T follicular helper cell (primary cell): Measurements from ENCODE around the gene USP48.

Experiments used
- DNase-seq: peaks from one replicate; pipeline ENCODE4 v3.0.0-alpha.2; 2020; ENCODE audit warnings: low read depth

Gene USP48

DNA sequence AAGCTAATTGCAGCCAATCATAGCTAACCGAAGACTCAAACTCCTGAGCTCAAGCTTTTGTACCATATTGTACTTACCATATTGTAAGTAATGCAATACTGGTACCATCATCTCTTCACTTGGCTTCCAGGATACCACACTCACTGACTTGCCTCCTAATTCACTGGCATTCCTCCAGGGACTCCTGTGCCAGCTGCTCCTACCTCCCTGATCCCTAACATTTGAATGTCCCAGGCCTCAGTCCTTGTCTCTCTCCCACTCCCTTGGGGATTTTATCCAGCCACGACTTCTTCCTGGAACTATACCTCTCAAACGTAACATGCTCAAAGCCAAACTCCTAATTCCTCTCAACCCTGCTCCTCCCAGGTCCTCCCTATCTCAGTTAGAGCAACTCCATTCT is 33.8 kb downstream of the USP48 start:
- no peak for DNase-seq

- DNase-seq, result no peak
Measured at GRCh38 chr1:21743476-21743875, 39.5 kb downstream of the USP48 start.

DNA sequence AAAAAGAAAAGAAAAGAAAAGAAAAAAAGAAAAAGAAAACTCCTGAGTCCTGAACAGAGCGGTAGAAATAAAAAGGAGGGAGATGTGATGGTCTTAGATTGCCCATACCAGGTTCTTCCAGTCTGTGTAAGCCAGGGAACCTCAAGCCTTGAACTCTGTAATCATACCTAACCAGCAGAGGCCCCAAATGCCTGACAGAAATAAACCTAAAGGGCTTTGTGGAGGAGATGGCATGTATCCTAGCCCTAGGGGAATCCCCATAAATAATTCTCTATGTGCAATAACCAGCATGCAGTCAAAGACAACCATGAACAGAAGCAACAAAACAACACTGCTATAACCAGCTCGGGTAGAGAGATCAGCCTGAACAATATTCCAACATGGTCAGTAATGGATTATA is 40.4 kb downstream of the USP48 start:
- no peak for DNase-seq

DNA sequence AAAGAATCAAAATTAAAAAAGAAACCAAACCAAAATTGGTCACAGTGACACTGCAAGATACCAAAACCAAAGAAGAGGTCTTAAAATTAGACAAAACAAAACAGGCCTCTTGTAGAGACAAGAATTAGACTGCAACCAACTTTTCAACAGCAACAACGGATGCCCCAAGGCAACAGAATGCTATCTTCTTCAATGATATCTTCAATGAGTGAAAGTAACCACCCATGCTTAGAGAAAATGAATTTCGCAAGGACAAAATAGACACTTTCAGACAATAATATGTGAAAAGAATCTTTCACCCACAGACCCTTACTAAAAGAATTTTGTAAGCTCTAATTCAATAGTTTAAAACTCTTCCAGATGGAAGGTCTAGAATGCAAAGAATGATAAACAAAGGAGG is 41.7 kb downstream of the USP48 start:
- DNase-seq, result no peak

- DNase-seq, result no peak
Measured at GRCh38 chr1:21736876-21737275, 46.1 kb downstream of the USP48 start.

GRCh38 chr1:21736011-21736410 is 46.9 kb downstream of the USP48 start:
- DNase-seq, result no peak

- no peak for DNase-seq
Measured at GRCh38 chr1:21734526-21734925, 48.4 kb downstream of the USP48 start.

GRCh38 chr1:21732664-21733063 is 50.3 kb downstream of the USP48 start:
- DNase-seq, result no peak

DNA sequence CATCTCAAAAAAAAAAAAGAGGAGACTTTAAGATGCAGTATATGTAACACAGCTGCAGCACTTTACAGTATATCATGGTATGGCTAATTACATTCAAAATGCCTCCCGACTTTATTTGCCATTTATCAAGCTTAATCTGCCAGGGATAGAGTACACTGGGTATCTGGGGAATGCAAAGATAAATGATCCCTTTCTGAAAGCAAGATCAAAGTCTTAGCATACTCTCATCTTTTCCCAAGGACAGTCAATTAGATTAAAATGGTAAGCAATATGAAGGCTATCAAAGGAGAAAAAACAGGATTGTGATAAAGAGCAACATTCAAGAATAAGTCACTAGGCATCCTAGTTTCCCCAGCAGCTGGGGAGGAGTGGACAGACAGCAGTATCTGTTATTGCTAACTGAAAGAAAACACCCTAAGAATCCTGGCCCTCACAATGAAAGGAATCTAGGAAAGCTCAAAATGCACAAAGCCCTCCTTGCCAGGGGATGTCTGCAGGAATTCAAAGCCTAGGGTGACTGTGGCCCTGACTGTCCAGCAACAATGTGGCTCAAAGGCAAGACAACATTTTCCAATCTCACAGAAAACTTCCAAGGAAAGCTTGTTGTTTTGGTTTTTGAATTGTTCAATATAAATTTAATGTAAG is 57.1 kb downstream of the USP48 start:
- DNase-seq, result no peak

GRCh38 chr1:21724570-21724969 is 58.4 kb downstream of the USP48 start:
- no peak for DNase-seq

GRCh38 chr1:21724098-21724497 is 58.9 kb downstream of the USP48 start:
- DNase-seq, result no peak

GRCh38 chr1:21721295-21721985 is 61.5 kb downstream of the USP48 start:
- DNase-seq, result no peak

DNA sequence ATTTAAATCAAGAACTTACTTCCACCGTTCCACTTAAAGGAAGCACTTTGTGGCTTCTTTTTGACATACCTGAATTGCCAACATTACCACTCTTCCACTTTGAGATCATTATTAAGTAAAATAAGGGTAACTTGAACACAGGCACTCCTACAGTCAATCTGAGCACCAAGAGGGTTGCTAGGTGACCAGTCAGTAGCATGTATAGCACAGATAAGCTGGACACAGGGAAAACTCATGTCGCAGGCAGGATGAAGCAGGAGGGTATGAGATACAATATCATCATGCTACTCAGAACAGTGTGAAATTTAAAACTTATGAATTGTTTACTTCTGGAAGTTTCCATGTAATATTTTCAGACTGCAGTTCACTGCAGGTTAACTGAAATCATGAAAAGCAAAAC is 66.8 kb downstream of the USP48 start:
- DNase-seq, result no peak

GRCh38 chr1:21707891-21708290 is 75.1 kb downstream of the USP48 start:
- DNase-seq, result no peak

GRCh38 chr1:21707086-21707840 is 75.7 kb downstream of the USP48 start:
- DNase-seq, result no peak

GRCh38 chr1:21706151-21706835 is 76.7 kb downstream of the USP48 start:
- no peak for DNase-seq

DNA sequence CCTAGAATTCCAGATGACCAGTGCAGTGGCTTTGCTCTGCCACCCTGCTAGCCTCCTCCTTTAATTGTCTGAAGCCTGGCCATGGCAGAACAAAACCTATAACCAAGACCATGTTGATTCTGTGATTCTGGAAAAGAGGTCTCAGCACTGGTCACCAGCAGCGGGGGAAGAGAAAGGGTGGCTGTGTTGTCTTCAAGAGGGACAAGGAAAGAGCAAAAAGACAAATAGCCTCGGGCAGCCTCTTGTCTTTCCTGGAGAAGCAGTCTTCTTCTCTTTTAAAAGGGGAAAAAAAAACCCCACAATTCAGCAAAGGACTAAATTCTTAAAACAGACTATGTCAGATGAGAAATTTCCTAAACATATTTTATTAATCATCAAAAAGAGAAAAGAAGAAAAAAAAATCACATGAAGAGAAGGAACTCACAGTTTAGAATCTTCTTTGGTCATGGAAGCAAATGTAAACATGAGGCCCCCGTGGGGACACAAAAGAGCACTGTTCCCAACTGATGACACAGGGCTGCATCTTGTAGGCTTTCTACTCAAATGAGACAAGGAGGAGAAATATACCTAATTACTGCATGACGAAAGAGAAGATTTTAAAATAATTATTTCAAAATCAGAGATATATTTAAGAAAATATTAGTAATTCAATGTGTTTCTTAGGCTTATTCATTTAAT is 77.5 kb downstream of the USP48 start:
- no peak for DNase-seq

DNA sequence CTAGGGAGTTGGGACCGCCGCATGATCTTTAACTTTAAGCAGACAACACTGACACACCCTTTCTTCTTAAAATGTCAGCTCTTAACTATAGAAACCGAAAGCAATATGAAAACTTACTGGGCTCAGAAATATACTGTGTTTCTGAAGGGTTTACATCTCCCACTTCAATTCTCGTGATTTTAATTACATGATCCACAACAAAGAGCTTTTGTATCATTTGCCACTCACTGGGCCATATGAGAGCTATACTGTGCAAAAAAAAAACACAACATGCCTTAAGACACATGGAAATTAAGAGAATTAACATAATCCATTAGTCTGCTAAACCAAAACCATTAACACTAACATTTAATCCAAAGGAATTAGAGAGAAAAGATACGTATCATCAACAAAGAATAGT is 78.8 kb downstream of the USP48 start:
- DNase-seq, result no peak

DNA sequence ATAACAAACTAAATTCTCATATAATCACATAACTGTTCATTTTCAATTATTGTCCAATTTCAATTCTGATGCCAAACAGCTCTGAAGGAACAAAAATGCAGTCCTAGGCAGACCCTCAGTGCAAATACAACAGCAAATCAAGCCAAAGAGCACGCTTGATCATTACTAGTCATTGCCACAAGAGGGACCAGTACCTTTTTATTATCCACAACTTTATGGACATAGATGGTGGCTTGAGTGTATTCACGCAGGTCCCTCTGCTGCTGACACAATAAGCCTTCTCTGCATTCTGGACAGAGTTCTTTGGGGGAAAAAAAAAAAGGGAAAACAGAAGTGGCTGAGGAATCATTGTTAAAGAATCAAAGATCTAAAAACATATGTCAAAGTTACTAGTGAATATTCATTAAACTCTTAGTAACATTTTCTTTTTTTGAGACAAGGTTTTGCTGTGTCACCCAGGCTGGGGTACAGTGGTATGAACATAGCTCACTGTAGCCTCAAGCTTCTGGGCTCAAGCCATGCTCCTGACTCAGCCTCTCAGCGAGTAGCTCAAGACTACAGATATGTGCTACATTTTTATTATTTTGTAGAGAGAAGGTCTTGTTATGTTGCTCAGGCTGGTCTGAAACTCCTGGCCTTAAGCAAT is 79.5 kb downstream of the USP48 start:
- DNase-seq, result no peak

- no peak for DNase-seq
Measured at GRCh38 chr1:21702780-21703179, 80.2 kb downstream of the USP48 start.

GRCh38 chr1:21701401-21701800 is 81.5 kb downstream of the USP48 start:
- no peak for DNase-seq

DNA sequence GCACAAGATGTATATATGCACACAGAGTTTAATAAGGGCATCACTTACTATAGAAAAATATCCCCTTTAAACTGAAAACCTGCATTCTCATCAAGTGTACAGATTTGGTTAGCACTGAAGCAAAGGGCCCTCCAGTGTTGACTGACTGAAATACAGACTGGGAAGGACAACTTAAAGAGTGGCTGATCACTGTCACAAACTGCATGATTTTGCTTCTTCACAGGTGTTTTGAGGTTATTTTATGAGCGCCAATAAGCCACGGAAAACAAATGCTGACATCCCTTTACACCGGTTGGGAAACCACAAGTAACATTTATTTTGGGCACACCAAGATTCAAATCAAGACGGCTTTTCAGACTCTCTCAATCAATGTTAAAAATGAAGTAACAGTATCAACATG is 82.9 kb downstream of the USP48 start:
- DNase-seq, result no peak
